ENCODE measurements around the gene ADAMTS9. TPM values are rescaled to one million over a fixed set of nuclear protein-coding genes. Genes with fewer than 3 reads are reported as not detected.

The ADAMTS9 gene
- total RNA-seq, 2 donors from 2014 or later, result 16.1 to 38.0 TPM

GRCh38 chr3:64730681-64731080 is 42.9 kb upstream of the ADAMTS9 start:
- Mint-ChIP-seq H3K36me3 (ENCODE audit: low read depth) (no peaks in the 10 kb centered on the region), H3K27me3 (ENCODE audit: insufficient read depth) (peaks cover 5% of the 10 kb centered on the region), H3K9me3 (no peaks in the 10 kb centered on the region), H3K27ac (no peak overlapping the region), H3K4me1 (peaks cover 15% of the 10 kb centered on the region), H3K4me3 (no peak overlapping the region)
- Histone ChIP-seq H3K9me3 (ENCODE audit: control insufficient read depth, low read length) (no peaks in the 10 kb centered on the region), H3K27me3 (ENCODE audit: control insufficient read depth, insufficient read depth, low read length, poor library complexity, severe bottlenecking) (no peaks in the 10 kb centered on the region), H3K36me3 (ENCODE audit: control insufficient read depth, insufficient read depth, low read length) (no peaks in the 10 kb centered on the region), H3K9ac (ENCODE audit: extremely low read depth, low read length, poor library complexity, severe bottlenecking) (no peak overlapping the region), H3K4me3 (ENCODE audit: low read length) (no peak overlapping the region), H3K27ac (ENCODE audit: low read depth, low read length) (no peak overlapping the region), H3K4me1 (ENCODE audit: control insufficient read depth, insufficient read depth, low read length) (peaks cover 5% of the 10 kb centered on the region)
- no peak for TF ChIP-seq CTCF (conservative IDR thresholded peaks at IDR 0.05)
- DNase-seq, result no peak
- WGBS, 2 experiments (ENCODE audit: insufficient coverage in 1 of 2, insufficient read length in 1 of 2), result 92 to 100% methylated on average over 1 to 3 of the region's 3 CpGs

- H3K4me1 Mint-ChIP-seq, result peaks cover 29% of the 10 kb centered on the region
- peaks cover 5% of the 10 kb centered on the region for H3K27me3 Mint-ChIP-seq (ENCODE audit: insufficient read depth)
- no peak overlapping the region for H3K4me3 ChIP-seq (ENCODE audit: low read length)
- no peak overlapping the region for H3K27ac Mint-ChIP-seq
- peaks cover 9% of the 10 kb centered on the region for H3K4me1 ChIP-seq (ENCODE audit: control insufficient read depth, insufficient read depth, low read length)
- no peak for DNase-seq
- H3K27me3 ChIP-seq (ENCODE audit: control insufficient read depth, insufficient read depth, low read length, poor library complexity, severe bottlenecking), result no peaks in the 10 kb centered on the region
- WGBS, 2 experiments (ENCODE audit: insufficient coverage in 1 of 2, insufficient read length in 1 of 2), result 93 to 98% methylated on average over 6 to 8 of the region's 8 CpGs
- no peaks in the 10 kb centered on the region for H3K9me3 Mint-ChIP-seq
- no peak for TF ChIP-seq CTCF (conservative IDR thresholded peaks at IDR 0.05)
- no peak overlapping the region for H3K9ac ChIP-seq (ENCODE audit: extremely low read depth, low read length, poor library complexity, severe bottlenecking)
- H3K27ac ChIP-seq (ENCODE audit: low read depth, low read length), result no peak overlapping the region
- no peaks in the 10 kb centered on the region for H3K36me3 Mint-ChIP-seq (ENCODE audit: low read depth)
- no peak overlapping the region for H3K4me3 Mint-ChIP-seq
- H3K36me3 ChIP-seq (ENCODE audit: control insufficient read depth, insufficient read depth, low read length), result no peaks in the 10 kb centered on the region
- H3K9me3 ChIP-seq (ENCODE audit: control insufficient read depth, low read length), result no peaks in the 10 kb centered on the region
Observed at GRCh38 chr3:64728994-64729393, 41.2 kb upstream of the ADAMTS9 start.

GRCh38 chr3:64728428-64728827 is 40.6 kb upstream of the ADAMTS9 start:
- H3K4me1 Mint-ChIP-seq, result peaks cover 29% of the 10 kb centered on the region
- no peak for TF ChIP-seq CTCF (conservative IDR thresholded peaks at IDR 0.05)

More at GRCh38 chr3:64728428-64728827, 40.6 kb upstream of the ADAMTS9 start:
- Mint-ChIP-seq H3K27ac (no peak overlapping the region), H3K36me3 (ENCODE audit: low read depth) (no peaks in the 10 kb centered on the region), H3K4me3 (no peak overlapping the region), H3K9me3 (no peaks in the 10 kb centered on the region), H3K27me3 (ENCODE audit: insufficient read depth) (peaks cover 5% of the 10 kb centered on the region)
- Histone ChIP-seq H3K9me3 (ENCODE audit: control insufficient read depth, low read length) (no peaks in the 10 kb centered on the region), H3K27ac (ENCODE audit: low read depth, low read length) (no peak overlapping the region), H3K4me3 (ENCODE audit: low read length) (no peak overlapping the region), H3K9ac (ENCODE audit: extremely low read depth, low read length, poor library complexity, severe bottlenecking) (no peak overlapping the region), H3K27me3 (ENCODE audit: control insufficient read depth, insufficient read depth, low read length, poor library complexity, severe bottlenecking) (no peaks in the 10 kb centered on the region), H3K36me3 (ENCODE audit: control insufficient read depth, insufficient read depth, low read length) (no peaks in the 10 kb centered on the region), H3K4me1 (ENCODE audit: control insufficient read depth, insufficient read depth, low read length) (peaks cover 9% of the 10 kb centered on the region)
- DNase-seq, result no peak
- 82 to 92% methylated on average over 3 to 4 of the region's 4 CpGs for WGBS, 2 experiments (ENCODE audit: insufficient coverage in 1 of 2, insufficient read length in 1 of 2)

Measured in endodermal cell (in vitro differentiated cells).